GM12864 (cell line): Measurements from ENCODE around the gene ETV6.

Experiments used
- DNase-seq: peaks from one replicate; pipeline ENCODE4 v3.0.0-alpha.2; 2011; ENCODE audit warnings: low read depth
- H3K4me3 ChIP-seq: 2 replicates; pipeline ENCODE4 v1.5.1; 2011; ENCODE audit warnings: mild to moderate bottlenecking, low read depth, low read length, control low read depth
- CTCF ChIP-seq: IDR thresholded peaks from 2 replicates; pipeline ENCODE4 v1.5.1; 2011; ENCODE audit warnings: low read depth, mild to moderate bottlenecking, moderate library complexity, low read length, control low read depth, inconsistent platforms; ENCODE audit errors: missing control alignments

ETV6 gene

GRCh38 chr12:11697131-11697530 is 47.7 kb downstream of the ETV6 start:
- DNase-seq, result no peak
- TF ChIP-seq CTCF, result no peak

GRCh38 chr12:11697670-11698387 is 48.4 kb downstream of the ETV6 start:
- no peak overlapping the region for H3K4me3 ChIP-seq
- no peak for DNase-seq
- no peak for TF ChIP-seq CTCF

More at GRCh38 chr12:11697131-11697530, 47.7 kb downstream of the ETV6 start:
- no peak overlapping the region for H3K4me3 ChIP-seq

GRCh38 chr12:11698729-11699128 is 49.3 kb downstream of the ETV6 start:
- no peak overlapping the region for H3K4me3 ChIP-seq
- no peak for TF ChIP-seq CTCF

GRCh38 chr12:11701433-11701832 is 52.0 kb downstream of the ETV6 start:
- H3K4me3 ChIP-seq, result no peak overlapping the region
- no peak for TF ChIP-seq CTCF
- no peak for DNase-seq

More at GRCh38 chr12:11698729-11699128, 49.3 kb downstream of the ETV6 start:
- DNase-seq, result no peak

- H3K4me3 ChIP-seq, result no peak overlapping the region
- DNase-seq, result no peak
- no peak for TF ChIP-seq CTCF
Measured at GRCh38 chr12:11702959-11703358, 53.5 kb downstream of the ETV6 start.

GRCh38 chr12:11703378-11703777 is 53.9 kb downstream of the ETV6 start:
- TF ChIP-seq CTCF, result no peak
- no peak overlapping the region for H3K4me3 ChIP-seq
- DNase-seq, result no peak

- no peak for DNase-seq
- no peak overlapping the region for H3K4me3 ChIP-seq
- no peak for TF ChIP-seq CTCF
Measured at GRCh38 chr12:11704089-11704488, 54.6 kb downstream of the ETV6 start.
